HG03571 (cell line): ENCODE data around the gene SMIM33.
"Not testable (repeated sequence)": the region's sequence is repeated elsewhere in the genome, so short reads cannot be mapped to it uniquely, and the experiment has no call there.

Experiments used
- ATAC-seq: cut with Tn5 transposase; IDR thresholded peaks from one replicate; pipeline ENCODE4 v1.9.1; 2021; ENCODE audit not compliant: unreplicated experiment

The SMIM33 gene

GRCh38 chr5:139470821-139471300 is at the start of gene SMIM33:
SMIM33 (plus strand) TSS chr5:139471004; CDS start chr5:139471122, 118 bp downstream.
- ATAC-seq = no peak

- no peak for ATAC-seq
These were observed 48.4 kb upstream of the SMIM33 start for GRCh38 chr5:139422307-139422893.

- no peak for ATAC-seq
These were observed 45.3 kb upstream of the SMIM33 start for GRCh38 chr5:139425497-139425896.

- ATAC-seq = no peak
These were observed 44.5 kb upstream of the SMIM33 start for GRCh38 chr5:139426203-139426885.

GRCh38 chr5:139430015-139430414 is 40.8 kb upstream of the SMIM33 start:
- ATAC-seq = no peak

- no peak for ATAC-seq
These were observed 39.1 kb upstream of the SMIM33 start for GRCh38 chr5:139431706-139432105.

GRCh38 chr5:139435676-139436075 is 35.1 kb upstream of the SMIM33 start:
- ATAC-seq = no peak

GRCh38 chr5:139438707-139439012 is 32.1 kb upstream of the SMIM33 start:
- ATAC-seq = no peak

- peak; percentile 90 for ATAC-seq
These were observed 31.5 kb upstream of the SMIM33 start, which contains the start of gene DNAJC18 for GRCh38 chr5:139439013-139439903. DNAJC18 (minus strand) TSS chr5:139439525; CDS start chr5:139439445, 80 bp downstream.

GRCh38 chr5:139440416-139440815 is 30.4 kb upstream of the SMIM33 start:
- not testable (repeated sequence) for ATAC-seq

GRCh38 chr5:139443831-139444453 is 26.9 kb upstream of the SMIM33 start:
- ATAC-seq = no peak

- no peak for ATAC-seq
These were observed 25.3 kb upstream of the SMIM33 start for GRCh38 chr5:139445325-139446170.

GRCh38 chr5:139446956-139447779 is 23.6 kb upstream of the SMIM33 start:
- ATAC-seq = no peak

- ATAC-seq = no peak
These were observed 19.6 kb upstream of the SMIM33 start for GRCh38 chr5:139451176-139451575.

GRCh38 chr5:139451878-139452660 is 18.7 kb upstream of the SMIM33 start:
- no peak for ATAC-seq

GRCh38 chr5:139453683-139454567 is 16.9 kb upstream of the SMIM33 start:
- ATAC-seq = no peak

GRCh38 chr5:139454568-139455290 is 16.1 kb upstream of the SMIM33 start:
- no peak for ATAC-seq
